GM20431 (cell line): ENCODE data around the gene TMEM174.
"Not testable (repeated sequence)": the region's sequence is repeated elsewhere in the genome, so short reads cannot be mapped to it uniquely, and the experiment has no call there.

Experiments used
- in situ Hi-C: fragments of 300-500 bp; cut with MseI, MboI; formaldehyde crosslinking; loops from one replicate; pipeline ENCODE4 v1.15.0; 2020; ENCODE audit warnings: low sequenced_read_pairs; ENCODE audit not compliant: unreplicated experiment

TMEM174 gene

DNA sequence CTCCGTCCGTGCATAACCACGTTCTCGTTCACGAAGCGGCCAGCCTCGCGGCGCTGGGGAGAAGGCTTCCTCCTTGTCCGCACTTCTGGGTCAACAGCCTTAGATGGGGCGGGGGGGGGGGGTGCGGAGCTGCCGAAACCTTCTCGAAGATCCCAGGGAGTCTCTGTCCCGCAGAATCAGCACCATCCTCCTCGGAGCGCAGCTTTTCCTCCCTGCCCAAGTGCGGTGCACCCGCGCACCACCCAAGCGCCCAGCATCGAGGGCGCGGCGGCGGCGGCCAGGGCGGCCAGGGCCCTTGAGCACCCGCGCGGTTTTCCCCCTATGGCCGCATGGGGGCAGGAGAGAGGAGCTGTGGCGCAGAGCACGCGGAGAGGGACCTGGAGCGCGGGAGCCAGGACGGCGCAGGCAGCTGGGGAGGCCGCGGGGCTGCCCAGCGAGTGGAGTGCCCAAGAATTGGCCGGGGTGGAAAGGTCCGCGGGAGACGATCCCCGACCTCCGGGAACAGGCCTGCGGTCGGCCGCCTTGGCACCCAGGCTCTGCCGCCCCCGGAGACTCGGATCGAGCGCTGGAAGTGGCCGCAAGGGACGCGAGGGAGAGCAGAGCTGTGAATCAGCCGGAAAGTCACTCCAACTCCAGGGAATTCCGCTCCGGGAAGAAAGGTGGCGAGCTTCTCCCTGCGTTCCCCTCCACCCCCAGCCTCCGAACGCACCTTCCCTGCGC lies 43.1 kb downstream of the TMEM174 start:
- in situ Hi-C loops, result no loop called here

GRCh38 chr5:73218552-73219171 lies 45.7 kb downstream of the TMEM174 start:
- in situ Hi-C loops, result no loop called here

DNA sequence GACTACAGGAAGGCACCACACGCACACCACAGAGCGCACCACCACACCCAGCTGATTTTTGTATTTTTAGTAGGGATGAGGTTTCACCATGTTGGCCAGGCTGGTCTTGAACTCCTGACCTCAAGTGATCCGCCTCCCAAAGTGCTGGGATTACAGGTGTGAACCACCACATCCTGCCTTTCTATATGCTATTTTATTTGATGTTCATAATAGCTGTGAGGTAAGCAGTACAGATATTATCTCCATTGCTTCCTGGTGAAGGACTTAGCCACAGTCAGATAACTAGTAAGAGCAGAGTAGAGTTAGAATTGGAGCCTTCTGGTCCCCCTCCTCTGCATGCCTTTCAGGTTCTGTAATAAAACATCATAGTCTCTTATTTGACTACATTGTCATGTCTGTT lies 46.3 kb downstream of the TMEM174 start:
- in situ Hi-C loops, result not testable (repeated sequence)

GRCh38 chr5:73221161-73221560 lies 48.2 kb downstream of the TMEM174 start:
- in situ Hi-C loops, result no loop called here

- in situ Hi-C loops, result no loop called here
Observed at GRCh38 chr5:73221726-73222125, 48.7 kb downstream of the TMEM174 start.

DNA sequence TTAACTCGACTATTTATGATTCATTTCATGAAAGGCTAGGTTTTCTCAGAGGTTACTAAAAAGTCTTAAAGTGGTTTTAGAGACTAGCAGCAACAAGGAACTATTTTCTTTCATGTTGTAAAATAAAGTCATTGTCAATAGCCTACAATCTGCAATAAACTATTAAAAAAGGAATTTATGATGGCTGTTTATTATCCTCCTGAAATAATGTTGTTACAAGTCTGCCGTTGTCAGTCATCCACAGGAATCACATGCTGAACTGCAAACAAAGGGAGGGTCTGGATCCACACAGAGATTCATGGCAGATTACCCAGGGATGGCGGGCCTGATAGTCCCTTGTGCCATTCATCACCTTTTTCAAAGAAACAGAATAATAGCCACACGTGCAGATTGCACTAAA lies 49.2 kb downstream of the TMEM174 start:
- in situ Hi-C loops, result no loop called here
